A549 (cell line): ENCODE measurements around the gene ANKS6.

Source experiments
- JUN ChIP-seq, 2 experiments: fragments of >200 bp; sonication (Bioruptor Twin); formaldehyde crosslinking; IDR thresholded peaks; 2 replicates in 1 of 2; 3 replicates in 1 of 2; pipeline ENCODE4 v1.6.1; 2016 to 2017
- NFE2L2 ChIP-seq: fragments of 150-350 bp; conservative IDR thresholded peaks from 2 replicates; pipeline ENCODE4 v1.6.1; 2014; ENCODE audit warnings: low read length
- POLR2A ChIP-seq: IDR thresholded peaks from 2 replicates; pipeline ENCODE4 v1.6.1; 2012; ENCODE audit warnings: mild to moderate bottlenecking, low read length

GRCh38 chr9:98805506-98806272 lies 9.3 kb upstream of the ANKS6 start:
- TF ChIP-seq JUN (IDR thresholded peaks at IDR 0.05) (no peak), POLR2A (no peak), NFE2L2 (no peak)
